GM23338 (cell line): Measurements from ENCODE around the gene FHIT. TPM values are rescaled to one million over a fixed set of nuclear protein-coding genes. Genes with fewer than 3 reads are reported as not detected.

Source experiments
- ATAC-seq: fragments of 200-7000 bp; cut with Tn5 transposase; 3 replicates; pipeline ENCODE4 v1.9.1; 2020
- DNase-seq: peaks from one replicate; pipeline ENCODE4 v3.0.0-alpha.2; 2015; ENCODE audit warnings: low spot score
- H2AFZ ChIP-seq: fragments of 200-600 bp; sonication (generic); 2 replicates; pipeline ENCODE4 v1.8.0; 2016; ENCODE audit warnings: antibody characterized with exemption, mild to moderate bottlenecking, moderate library complexity
- H3F3A ChIP-seq: fragments of 200-600 bp; sonication (generic); replicated peaks from 2 replicates; pipeline ENCODE4 v1.8.0; 2017; ENCODE audit warnings: antibody characterized with exemption, mixed run types, low read depth
- H3K27ac ChIP-seq: fragments of 200-600 bp; sonication (generic); 2 replicates; pipeline ENCODE4 v1.6.1; 2016; ENCODE audit warnings: low read depth
- H3K27me3 ChIP-seq: fragments of 200-600 bp; sonication (generic); 2 replicates; pipeline ENCODE4 v1.8.0; 2016; ENCODE audit warnings: mild to moderate bottlenecking, mixed run types, moderate library complexity; ENCODE audit not compliant: insufficient read depth
- H3K36me3 ChIP-seq: fragments of 200-600 bp; sonication (generic); 2 replicates; pipeline ENCODE4 v1.8.0; 2016; ENCODE audit warnings: mild to moderate bottlenecking; ENCODE audit not compliant: insufficient read depth
- H3K4me1 ChIP-seq: fragments of 200-600 bp; sonication (generic); 2 replicates; pipeline ENCODE4 v1.8.0; 2016; ENCODE audit warnings: mild to moderate bottlenecking, moderate library complexity; ENCODE audit not compliant: insufficient read depth
- H3K4me2 ChIP-seq: fragments of 200-600 bp; sonication (generic); 2 replicates; pipeline ENCODE4 v1.7.1; 2017; ENCODE audit warnings: mixed run types
- H3K4me3 ChIP-seq: fragments of 200-600 bp; sonication (generic); 2 replicates; pipeline ENCODE4 v1.6.1; 2016; ENCODE audit warnings: mixed run types
- H3K79me2 ChIP-seq: fragments of 200-600 bp; sonication (generic); replicated peaks from 2 replicates; pipeline ENCODE4 v1.8.0; 2017; ENCODE audit warnings: mild to moderate bottlenecking; ENCODE audit not compliant: insufficient read depth
- H3K9me2 ChIP-seq: fragments of 200-600 bp; sonication (generic); 2 replicates; pipeline ENCODE4 v1.8.0; 2017; ENCODE audit not compliant: insufficient read depth
- H4K20me1 ChIP-seq: fragments of 200-600 bp; sonication (generic); replicated peaks from 2 replicates; pipeline ENCODE4 v1.8.0; 2017; ENCODE audit warnings: mild to moderate bottlenecking; ENCODE audit not compliant: insufficient read depth
- H3K27ac Mint-ChIP-seq: 2 replicates; pipeline ENCODE4 v1.8.0; 2020; ENCODE audit warnings: inconsistent platforms, mild to moderate bottlenecking, moderate library complexity, mixed read lengths
- H3K27me3 Mint-ChIP-seq: 3 replicates; pipeline ENCODE4 v1.8.0; 2022; ENCODE audit warnings: low read depth, mild to moderate bottlenecking, moderate library complexity, mixed read lengths, inconsistent platforms; ENCODE audit not compliant: insufficient read depth, poor library complexity
- H3K36me3 Mint-ChIP-seq: 3 replicates; pipeline ENCODE4 v1.8.0; 2021; ENCODE audit warnings: low read depth, mild to moderate bottlenecking, inconsistent platforms, moderate library complexity, mixed read lengths
- H3K4me1 Mint-ChIP-seq: 3 replicates; pipeline ENCODE4 v1.8.0; 2020; ENCODE audit warnings: mild to moderate bottlenecking, inconsistent platforms, mixed read lengths
- H3K4me3 Mint-ChIP-seq: 3 replicates; pipeline ENCODE4 v1.8.0; 2021; ENCODE audit warnings: moderate library complexity, mild to moderate bottlenecking, inconsistent platforms, mixed read lengths
- H3K9me3 Mint-ChIP-seq: 3 replicates; pipeline ENCODE4 v1.8.0; 2020; ENCODE audit warnings: moderate library complexity, mild to moderate bottlenecking, inconsistent platforms, mixed read lengths
- EZH2 ChIP-seq: fragments of 200-600 bp; sonication (generic); IDR thresholded peaks from one replicate; pipeline ENCODE4 v1.8.0; 2017; ENCODE audit warnings: antibody characterized with exemption, mild to moderate bottlenecking, low read depth; ENCODE audit not compliant: unreplicated experiment
- JUNB ChIP-seq: IDR thresholded peaks from one replicate; pipeline ENCODE4 v1.6.1; 2016; ENCODE audit warnings: antibody characterized with exemption; ENCODE audit not compliant: unreplicated experiment
- POLR2AphosphoS5 ChIP-seq: IDR thresholded peaks from 2 replicates; pipeline ENCODE4 v1.6.1; 2016; ENCODE audit warnings: antibody characterized with exemption, low read depth
- ZNF114 ChIP-seq: fragments of 250-450 bp; sonication (Bioruptor Pico); IDR thresholded peaks from 2 replicates; pipeline ENCODE4 v1.5.0; 2020; ENCODE audit warnings: mild to moderate bottlenecking, moderate library complexity
- ZNF331 ChIP-seq: fragments of 250-450 bp; sonication (Bioruptor Pico); IDR thresholded peaks from 2 replicates; pipeline ENCODE4 v1.5.0; 2020; ENCODE audit warnings: low read depth, mild to moderate bottlenecking, moderate library complexity
- polyA plus RNA-seq: library from polyadenylated mRNA; unstranded; fragments of >200 nt; fragmentation: Nextera tagmentation; extraction: Ambion mirVana; gene quantifications from 2 replicates; pipeline ENCODE4 v1.2.1, GENCODE V29; 2016
- total RNA-seq: library from RNA; depleted of rRNA; stranded (reverse); fragments of >200 nt; shearing (Covaris generic); gene quantifications from 2 replicates; pipeline ENCODE4 v1.2.3, GENCODE V29; 2014
- TF ChIP-seq, protein P1 (sequence below): IDR thresholded peaks from 2 replicates; pipeline ENCODE4 v1.6.1; 2016; ENCODE audit warnings: antibody characterized with exemption
- TF ChIP-seq, protein P2 (sequence below): fragments of 250-450 bp; sonication (Bioruptor Pico); IDR thresholded peaks from 2 replicates; pipeline ENCODE4 v1.5.0; 2020; ENCODE audit warnings: mild to moderate bottlenecking, moderate library complexity
- TF ChIP-seq, protein P3 (sequence below), 2 experiments: fragments of 200-600 bp in 1 of 2; sonication (generic) in 1 of 2; conservative IDR thresholded peaks; 2 replicates each; pipeline versions ENCODE4 v1.5.1 to v1.6.1; 2016 to 2017; ENCODE audit warnings: antibody characterized with exemption in 2 of 2, low read depth in 2 of 2, mild to moderate bottlenecking in 2 of 2, moderate library complexity in 1 of 2

Gene FHIT
- total and polyA plus RNA-seq, 2 experiments from 2014 or later: 3.0 to 8.3 TPM

DNA sequence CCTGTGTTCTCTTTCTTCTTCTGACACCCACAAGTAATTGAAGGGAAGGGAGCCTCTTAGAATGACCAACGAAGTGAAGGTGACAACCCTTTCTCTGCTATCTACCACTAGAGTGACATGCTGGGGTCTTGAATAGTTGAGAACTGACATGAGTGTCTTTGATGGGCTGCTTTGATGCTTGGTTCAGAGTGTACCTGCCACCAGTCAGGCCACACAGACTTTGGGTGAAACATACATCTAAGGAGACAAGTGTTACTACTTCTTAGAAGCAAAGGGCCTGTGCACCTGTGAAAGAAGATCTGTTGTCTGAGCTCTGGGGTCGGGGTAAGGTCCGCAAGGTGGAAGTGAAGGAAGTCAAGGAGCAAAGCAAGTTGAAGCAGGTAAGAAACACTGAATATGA, 1160.7 kb downstream of the FHIT start:
- 0 out of 3 replicates have a peak, but pooled peaks cover 3% of the 10 kb centered on the region for H3K4me1 Mint-ChIP-seq
- H3F3A ChIP-seq: no peaks in the 10 kb centered on the region
- peaks cover 31% of the 10 kb centered on the region for H3K9me2 ChIP-seq
- H3K27me3 Mint-ChIP-seq: peaks cover 1% of the 10 kb centered on the region
- no peaks in the 10 kb centered on the region for H3K79me2 ChIP-seq
- no peak overlapping the region for H3K4me3 Mint-ChIP-seq
- DNase-seq: no peak
- no peaks in the 10 kb centered on the region; the same call in 2 of the 3 replicates for H3K36me3 Mint-ChIP-seq
- no peak for ATAC-seq
- no peak overlapping the region for H3K4me3 ChIP-seq
- no peak overlapping the region for H2AFZ ChIP-seq
- no peaks in the 10 kb centered on the region for H3K36me3 ChIP-seq
- H3K27me3 ChIP-seq: no peaks in the 10 kb centered on the region
- no peaks in the 10 kb centered on the region for H4K20me1 ChIP-seq
- no peak overlapping the region for H3K27ac ChIP-seq
- H3K27ac Mint-ChIP-seq: no peak overlapping the region
- TF ChIP-seq, protein P1, sequence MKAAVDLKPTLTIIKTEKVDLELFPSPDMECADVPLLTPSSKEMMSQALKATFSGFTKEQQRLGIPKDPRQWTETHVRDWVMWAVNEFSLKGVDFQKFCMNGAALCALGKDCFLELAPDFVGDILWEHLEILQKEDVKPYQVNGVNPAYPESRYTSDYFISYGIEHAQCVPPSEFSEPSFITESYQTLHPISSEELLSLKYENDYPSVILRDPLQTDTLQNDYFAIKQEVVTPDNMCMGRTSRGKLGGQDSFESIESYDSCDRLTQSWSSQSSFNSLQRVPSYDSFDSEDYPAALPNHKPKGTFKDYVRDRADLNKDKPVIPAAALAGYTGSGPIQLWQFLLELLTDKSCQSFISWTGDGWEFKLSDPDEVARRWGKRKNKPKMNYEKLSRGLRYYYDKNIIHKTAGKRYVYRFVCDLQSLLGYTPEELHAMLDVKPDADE: no peak
- TF ChIP-seq, protein P2, sequence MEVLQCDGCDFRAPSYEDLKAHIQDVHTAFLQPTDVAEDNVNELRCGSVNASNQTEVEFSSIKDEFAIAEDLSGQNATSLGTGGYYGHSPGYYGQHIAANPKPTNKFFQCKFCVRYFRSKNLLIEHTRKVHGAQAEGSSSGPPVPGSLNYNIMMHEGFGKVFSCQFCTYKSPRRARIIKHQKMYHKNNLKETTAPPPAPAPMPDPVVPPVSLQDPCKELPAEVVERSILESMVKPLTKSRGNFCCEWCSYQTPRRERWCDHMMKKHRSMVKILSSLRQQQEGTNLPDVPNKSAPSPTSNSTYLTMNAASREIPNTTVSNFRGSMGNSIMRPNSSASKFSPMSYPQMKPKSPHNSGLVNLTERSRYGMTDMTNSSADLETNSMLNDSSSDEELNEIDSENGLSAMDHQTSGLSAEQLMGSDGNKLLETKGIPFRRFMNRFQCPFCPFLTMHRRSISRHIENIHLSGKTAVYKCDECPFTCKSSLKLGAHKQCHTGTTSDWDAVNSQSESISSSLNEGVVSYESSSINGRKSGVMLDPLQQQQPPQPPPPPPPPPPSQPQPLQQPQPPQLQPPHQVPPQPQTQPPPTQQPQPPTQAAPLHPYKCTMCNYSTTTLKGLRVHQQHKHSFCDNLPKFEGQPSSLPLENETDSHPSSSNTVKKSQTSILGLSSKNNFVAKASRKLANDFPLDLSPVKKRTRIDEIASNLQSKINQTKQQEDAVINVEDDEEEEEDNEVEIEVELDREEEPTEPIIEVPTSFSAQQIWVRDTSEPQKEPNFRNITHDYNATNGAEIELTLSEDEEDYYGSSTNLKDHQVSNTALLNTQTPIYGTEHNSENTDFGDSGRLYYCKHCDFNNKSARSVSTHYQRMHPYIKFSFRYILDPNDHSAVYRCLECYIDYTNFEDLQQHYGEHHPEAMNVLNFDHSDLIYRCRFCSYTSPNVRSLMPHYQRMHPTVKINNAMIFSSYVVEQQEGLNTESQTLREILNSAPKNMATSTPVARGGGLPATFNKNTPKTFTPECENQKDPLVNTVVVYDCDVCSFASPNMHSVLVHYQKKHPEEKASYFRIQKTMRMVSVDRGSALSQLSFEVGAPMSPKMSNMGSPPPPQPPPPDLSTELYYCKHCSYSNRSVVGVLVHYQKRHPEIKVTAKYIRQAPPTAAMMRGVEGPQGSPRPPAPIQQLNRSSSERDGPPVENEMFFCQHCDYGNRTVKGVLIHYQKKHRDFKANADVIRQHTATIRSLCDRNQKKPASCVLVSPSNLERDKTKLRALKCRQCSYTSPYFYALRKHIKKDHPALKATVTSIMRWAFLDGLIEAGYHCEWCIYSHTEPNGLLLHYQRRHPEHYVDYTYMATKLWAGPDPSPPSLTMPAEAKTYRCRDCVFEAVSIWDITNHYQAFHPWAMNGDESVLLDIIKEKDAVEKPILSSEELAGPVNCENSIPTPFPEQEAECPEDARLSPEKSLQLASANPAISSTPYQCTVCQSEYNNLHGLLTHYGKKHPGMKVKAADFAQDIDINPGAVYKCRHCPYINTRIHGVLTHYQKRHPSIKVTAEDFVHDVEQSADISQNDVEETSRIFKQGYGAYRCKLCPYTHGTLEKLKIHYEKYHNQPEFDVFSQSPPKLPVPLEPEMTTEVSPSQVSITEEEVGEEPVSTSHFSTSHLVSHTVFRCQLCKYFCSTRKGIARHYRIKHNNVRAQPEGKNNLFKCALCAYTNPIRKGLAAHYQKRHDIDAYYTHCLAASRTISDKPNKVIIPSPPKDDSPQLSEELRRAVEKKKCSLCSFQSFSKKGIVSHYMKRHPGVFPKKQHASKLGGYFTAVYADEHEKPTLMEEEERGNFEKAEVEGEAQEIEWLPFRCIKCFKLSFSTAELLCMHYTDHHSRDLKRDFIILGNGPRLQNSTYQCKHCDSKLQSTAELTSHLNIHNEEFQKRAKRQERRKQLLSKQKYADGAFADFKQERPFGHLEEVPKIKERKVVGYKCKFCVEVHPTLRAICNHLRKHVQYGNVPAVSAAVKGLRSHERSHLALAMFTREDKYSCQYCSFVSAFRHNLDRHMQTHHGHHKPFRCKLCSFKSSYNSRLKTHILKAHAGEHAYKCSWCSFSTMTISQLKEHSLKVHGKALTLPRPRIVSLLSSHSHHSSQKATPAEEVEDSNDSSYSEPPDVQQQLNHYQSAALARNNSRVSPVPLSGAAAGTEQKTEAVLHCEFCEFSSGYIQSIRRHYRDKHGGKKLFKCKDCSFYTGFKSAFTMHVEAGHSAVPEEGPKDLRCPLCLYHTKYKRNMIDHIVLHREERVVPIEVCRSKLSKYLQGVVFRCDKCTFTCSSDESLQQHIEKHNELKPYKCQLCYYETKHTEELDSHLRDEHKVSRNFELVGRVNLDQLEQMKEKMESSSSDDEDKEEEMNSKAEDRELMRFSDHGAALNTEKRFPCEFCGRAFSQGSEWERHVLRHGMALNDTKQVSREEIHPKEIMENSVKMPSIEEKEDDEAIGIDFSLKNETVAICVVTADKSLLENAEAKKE (CRISPR knock-in tag): no peak
- TF ChIP-seq ZNF114 (no peak), ZNF331 (CRISPR knock-in tag) (no peak), POLR2AphosphoS5 (no peak), JUNB (no peak), EZH2 (no peak)
- TF ChIP-seq, protein P3, sequence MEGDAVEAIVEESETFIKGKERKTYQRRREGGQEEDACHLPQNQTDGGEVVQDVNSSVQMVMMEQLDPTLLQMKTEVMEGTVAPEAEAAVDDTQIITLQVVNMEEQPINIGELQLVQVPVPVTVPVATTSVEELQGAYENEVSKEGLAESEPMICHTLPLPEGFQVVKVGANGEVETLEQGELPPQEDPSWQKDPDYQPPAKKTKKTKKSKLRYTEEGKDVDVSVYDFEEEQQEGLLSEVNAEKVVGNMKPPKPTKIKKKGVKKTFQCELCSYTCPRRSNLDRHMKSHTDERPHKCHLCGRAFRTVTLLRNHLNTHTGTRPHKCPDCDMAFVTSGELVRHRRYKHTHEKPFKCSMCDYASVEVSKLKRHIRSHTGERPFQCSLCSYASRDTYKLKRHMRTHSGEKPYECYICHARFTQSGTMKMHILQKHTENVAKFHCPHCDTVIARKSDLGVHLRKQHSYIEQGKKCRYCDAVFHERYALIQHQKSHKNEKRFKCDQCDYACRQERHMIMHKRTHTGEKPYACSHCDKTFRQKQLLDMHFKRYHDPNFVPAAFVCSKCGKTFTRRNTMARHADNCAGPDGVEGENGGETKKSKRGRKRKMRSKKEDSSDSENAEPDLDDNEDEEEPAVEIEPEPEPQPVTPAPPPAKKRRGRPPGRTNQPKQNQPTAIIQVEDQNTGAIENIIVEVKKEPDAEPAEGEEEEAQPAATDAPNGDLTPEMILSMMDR (conservative IDR thresholded peaks at IDR 0.05; ENCODE audit: low read depth in 2 of 2): no peak
- no peak overlapping the region for H3K4me2 ChIP-seq
- H3K4me1 ChIP-seq: no peaks in the 10 kb centered on the region
- peaks cover 4% of the 10 kb centered on the region; the same call in 1 of the 3 replicates for H3K9me3 Mint-ChIP-seq
